ENCODE data around the gene JADE2. TPM values are rescaled to one million over a fixed set of nuclear protein-coding genes. Genes with fewer than 3 reads are reported as not detected.

JADE2 gene
- total RNA-seq, 1 experiment from 2014 or later: 39.9 TPM

GRCh38 chr5:134554319-134555222 lies 29.1 kb downstream of the JADE2 start:
- H3K27me3 ChIP-seq (ENCODE audit: insufficient read depth, low read length): no peaks in the 10 kb centered on the region
- 0 out of 4 replicates have a peak, but pooled peaks cover 0 to 4% of the 10 kb centered on the region in 2 experiments for H3K36me3 ChIP-seq (ENCODE audit: control insufficient read depth in 1 of 2, insufficient read depth in 2 of 2, low read length in 2 of 2)
- ATAC-seq (peak; percentile 43), DNase-seq (ENCODE audit: low read depth, low spot score) (no peak)
- POLR2A ChIA-PET: interaction anchor here (0.8 kb wide), 1 partner anchor 43 kb away, joined by 3 read pairs; no protein-coding TSS in a partner anchor
- H3K27ac ChIP-seq (ENCODE audit: low read depth, low read length): peak overlapping the region; percentile 26; the same call in 1 of the 2 replicates
- no peak overlapping the region for H2AFZ ChIP-seq (ENCODE audit: low read depth, low read length, poor library complexity, severe bottlenecking)
- H3K9me3 ChIP-seq (ENCODE audit: control insufficient read depth in 1 of 2, insufficient read depth in 1 of 2, low read depth in 1 of 2, low read length in 2 of 2): no peaks in the 10 kb centered on the region
- TF ChIP-seq CTCF (IDR thresholded peaks at IDR 0.05 in 2 of 3, conservative IDR thresholded peaks at IDR 0.05 in 1 of 3; ENCODE audit: borderline replicate concordance in 1 of 3, insufficient read depth in 1 of 3, low read depth in 2 of 3, low read length in 2 of 3) (peak in 2 of 3 experiments; percentile 10 to 16; a peak in 1 of 6 replicates), ZBTB33 (IDR thresholded peaks at IDR 0.05; ENCODE audit: extremely low read depth, insufficient replicate concordance, low read length) (no peak), CEBPB (IDR thresholded peaks at IDR 0.05; ENCODE audit: low read depth) (no peak), REST (IDR thresholded peaks at IDR 0.05; ENCODE audit: low read depth) (no peak), TCF7L2 (IDR thresholded peaks at IDR 0.05; ENCODE audit: borderline replicate concordance, extremely low read depth, insufficient read depth, insufficient read length) (no peak)
- H3K9me2 ChIP-seq (ENCODE audit: insufficient read depth): no peaks in the 10 kb centered on the region
- no peaks in the 10 kb centered on the region for H4K20me1 ChIP-seq (ENCODE audit: insufficient read depth)
- BruUV-seq (replicated peaks): TSS peak; percentile 19
- RAD21 ChIA-PET (ENCODE audit: low non-redundant PET in 1 of 2, low total read pairs in 2 of 2, uncharacterized antibody in 2 of 2, unreplicated experiment in 2 of 2): no interaction called here
- intact Hi-C loops (cut with micrococcal nuclease): no loop called here
- H3K4me2 ChIP-seq (ENCODE audit: low read length): 0 out of 2 replicates have a peak overlapping the region, but pooled peaks have one; percentile 9
- no peak overlapping the region for H3K4me3 ChIP-seq (replicated peaks in 1 of 2; ENCODE audit: low read depth in 1 of 2, low read length in 2 of 2)
- CTCF ChIA-PET: interaction anchor here (0.8 kb wide), 1 partner anchor 27 kb away, joined by 3 read pairs; no protein-coding TSS in a partner anchor
- H3K9ac ChIP-seq (ENCODE audit: low read length): no peak overlapping the region
- H3K79me2 ChIP-seq (ENCODE audit: insufficient read depth, low read length): no peaks in the 10 kb centered on the region
- peaks cover 14 to 32% of the 10 kb centered on the region in 2 experiments for H3K4me1 ChIP-seq (ENCODE audit: control insufficient read depth in 1 of 2, insufficient read depth in 2 of 2, low read length in 2 of 2)
